Panc1 (cell line): ENCODE data around the gene HIGD1A.

Experiments
- POLR2AphosphoS5 ChIP-seq: IDR thresholded peaks from 2 replicates; pipeline ENCODE4 v1.6.1; 2012; ENCODE audit warnings: mild to moderate bottlenecking, low read depth, low read length, moderate library complexity
- TF ChIP-seq, protein P1 (sequence below): fragments of 450-650 bp; IDR thresholded peaks from 2 replicates; pipeline ENCODE4 v1.5.1; 2017; ENCODE audit warnings: mild to moderate bottlenecking

DNA sequence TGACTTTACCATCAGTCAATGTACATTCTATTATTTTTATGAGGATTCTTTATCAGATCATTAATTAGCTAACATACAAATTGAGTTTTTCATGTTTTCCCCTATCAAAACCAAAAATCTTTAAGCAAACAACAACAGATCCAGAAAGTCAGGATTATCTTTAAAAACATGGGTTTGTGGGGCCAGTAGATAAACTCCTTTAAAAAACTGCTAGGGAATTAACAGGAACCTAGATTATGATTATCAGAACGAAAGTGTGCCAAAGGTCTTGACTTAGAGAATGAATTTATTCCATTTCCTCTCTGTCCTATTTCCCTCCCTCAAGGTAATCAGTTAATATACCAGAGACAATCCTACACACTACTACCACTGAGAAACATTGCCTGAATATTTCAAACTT lies 18.1 kb downstream of the HIGD1A start:
- TF ChIP-seq, protein P1, sequence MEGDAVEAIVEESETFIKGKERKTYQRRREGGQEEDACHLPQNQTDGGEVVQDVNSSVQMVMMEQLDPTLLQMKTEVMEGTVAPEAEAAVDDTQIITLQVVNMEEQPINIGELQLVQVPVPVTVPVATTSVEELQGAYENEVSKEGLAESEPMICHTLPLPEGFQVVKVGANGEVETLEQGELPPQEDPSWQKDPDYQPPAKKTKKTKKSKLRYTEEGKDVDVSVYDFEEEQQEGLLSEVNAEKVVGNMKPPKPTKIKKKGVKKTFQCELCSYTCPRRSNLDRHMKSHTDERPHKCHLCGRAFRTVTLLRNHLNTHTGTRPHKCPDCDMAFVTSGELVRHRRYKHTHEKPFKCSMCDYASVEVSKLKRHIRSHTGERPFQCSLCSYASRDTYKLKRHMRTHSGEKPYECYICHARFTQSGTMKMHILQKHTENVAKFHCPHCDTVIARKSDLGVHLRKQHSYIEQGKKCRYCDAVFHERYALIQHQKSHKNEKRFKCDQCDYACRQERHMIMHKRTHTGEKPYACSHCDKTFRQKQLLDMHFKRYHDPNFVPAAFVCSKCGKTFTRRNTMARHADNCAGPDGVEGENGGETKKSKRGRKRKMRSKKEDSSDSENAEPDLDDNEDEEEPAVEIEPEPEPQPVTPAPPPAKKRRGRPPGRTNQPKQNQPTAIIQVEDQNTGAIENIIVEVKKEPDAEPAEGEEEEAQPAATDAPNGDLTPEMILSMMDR, result no peak
- no peak for TF ChIP-seq POLR2AphosphoS5
